GM18907 (cell line): Measurements from ENCODE around the gene DHPS.
A peak's percentile ranks its signal among the peaks of the same experiment; 100 is the strongest.
"Not testable (repeated sequence)": the region's sequence is repeated elsewhere in the genome, so short reads cannot be mapped to it uniquely, and the experiment has no call there.

Experiments used
- ATAC-seq: cut with Tn5 transposase; IDR thresholded peaks from one replicate; pipeline ENCODE4 v1.9.1; 2021; ENCODE audit warnings: mild to moderate bottlenecking, moderate library complexity; ENCODE audit not compliant: unreplicated experiment

Gene DHPS

DNA sequence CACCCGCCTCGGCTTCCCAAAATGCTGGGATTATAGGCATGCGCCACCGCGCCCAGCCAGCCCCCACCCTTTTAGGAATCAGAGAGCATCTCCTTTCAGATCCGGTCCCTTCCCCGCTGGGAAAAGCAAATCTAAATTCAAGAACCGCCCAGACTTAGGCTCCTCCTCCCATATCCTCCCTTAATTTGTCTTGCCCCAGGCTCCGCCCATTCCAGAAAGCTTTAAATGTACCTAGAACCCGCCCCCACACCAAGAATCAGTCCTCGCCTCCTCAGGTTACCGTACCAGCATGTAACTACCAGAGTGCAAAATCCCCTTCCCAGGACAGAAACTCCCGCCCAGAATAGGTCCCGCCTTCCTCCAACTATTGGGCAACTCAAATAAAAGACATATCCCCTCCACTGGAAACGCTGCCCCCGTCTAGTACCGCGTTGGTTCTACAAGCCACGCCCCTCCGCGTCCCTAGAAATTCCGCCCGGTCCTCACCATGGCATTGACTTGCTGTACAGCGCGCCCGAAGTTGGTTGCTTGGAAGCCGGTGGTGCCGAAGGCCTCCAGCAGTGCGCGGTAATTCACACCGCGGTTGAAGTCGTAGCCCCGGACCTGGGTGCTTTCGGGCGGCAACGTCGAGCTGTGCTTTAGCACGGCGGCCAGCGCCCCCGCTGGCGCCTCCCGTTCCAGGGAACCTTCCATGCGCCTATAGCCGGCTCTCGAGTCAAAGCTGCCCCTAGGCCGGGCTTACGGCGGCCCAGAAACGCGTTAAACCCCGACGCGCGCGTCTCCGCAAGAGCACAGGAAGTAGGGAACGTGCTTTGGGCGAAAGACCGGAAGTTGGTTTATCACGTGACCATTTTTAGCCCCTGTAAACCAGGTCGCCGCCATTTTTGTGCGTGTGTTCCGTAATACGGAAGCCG, at the start of gene DHPS:
Gene DHPS (minus strand): TSS at position 807 of the 914 bp plus-strand sequence. CDS start 114 bp downstream, at position 693.
- ATAC-seq: peak; percentile 74

DNA sequence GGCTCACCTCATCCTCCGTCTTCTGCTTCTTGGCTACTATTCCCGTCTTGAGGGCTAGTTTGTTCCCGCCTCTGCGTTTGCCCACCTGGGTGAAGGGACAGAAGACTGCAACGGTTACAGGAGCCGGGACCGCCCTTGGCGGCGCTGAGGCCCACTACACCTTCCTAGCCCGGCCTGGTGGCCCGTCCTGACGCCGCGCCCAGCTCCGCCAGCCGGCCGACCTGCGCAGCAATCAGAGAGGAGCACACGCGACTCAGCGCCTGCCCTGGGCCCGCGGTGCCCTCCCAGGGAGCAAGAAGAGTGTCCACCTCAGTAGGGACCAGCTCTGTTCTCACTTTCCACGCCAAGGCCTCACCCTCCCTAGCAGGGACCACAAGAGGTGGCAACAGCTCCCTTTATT, 49.7 kb upstream of the DHPS start:
- ATAC-seq: no peak

DNA sequence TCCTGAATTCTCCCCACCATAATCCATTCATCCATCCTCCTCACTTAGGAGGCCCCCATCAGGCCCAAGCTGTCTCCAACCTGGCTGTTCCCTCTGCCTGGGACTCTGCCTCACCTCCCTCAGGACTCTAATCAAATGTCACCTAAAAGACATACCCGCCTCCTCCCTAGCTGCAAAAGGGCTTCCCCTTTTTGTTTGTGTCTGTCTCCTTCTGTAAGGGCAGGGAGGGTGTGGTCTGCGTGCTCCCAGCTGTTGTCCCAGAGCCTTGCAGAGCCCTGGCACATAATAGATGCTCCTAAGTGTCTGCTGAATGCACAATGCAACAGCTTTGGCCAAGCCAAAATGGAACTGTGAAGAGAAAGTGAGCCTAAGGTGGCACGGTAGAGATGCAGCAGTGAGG, 48.4 kb upstream of the DHPS start:
- no peak for ATAC-seq

DNA sequence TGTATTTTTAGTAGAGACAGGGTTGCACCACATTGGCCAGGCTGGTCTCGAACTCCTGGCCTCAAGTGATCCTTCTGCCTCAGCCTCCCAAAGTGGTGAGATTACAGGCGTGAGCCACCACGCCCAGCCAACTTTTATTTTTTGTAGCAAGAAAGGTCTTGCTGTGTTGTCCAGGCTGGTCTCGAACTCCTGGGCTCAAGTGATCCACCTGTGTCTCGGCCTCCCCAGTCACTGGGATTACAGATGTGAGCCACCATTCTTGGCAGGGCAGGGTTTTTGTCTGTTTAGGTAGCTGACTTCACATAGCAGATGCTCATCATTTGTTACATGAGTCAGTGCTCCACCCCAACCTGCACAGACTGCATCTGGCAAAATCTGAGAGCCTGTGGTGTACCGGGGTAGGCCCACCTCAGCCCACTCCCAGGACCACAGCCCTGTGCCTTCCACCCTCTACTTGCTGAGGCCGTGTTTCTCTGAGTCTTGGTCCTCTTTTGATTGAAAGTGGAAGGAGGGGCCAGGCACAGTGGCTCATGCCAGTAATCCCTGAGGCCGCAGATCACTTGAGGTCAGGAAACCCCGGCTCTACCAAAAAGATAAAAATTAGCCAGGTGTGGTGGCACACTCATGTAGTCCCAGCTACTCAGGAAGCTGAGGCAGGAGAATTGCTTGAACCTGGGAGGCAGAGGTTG, 46.2 kb upstream of the DHPS start:
- no peak for ATAC-seq

DNA sequence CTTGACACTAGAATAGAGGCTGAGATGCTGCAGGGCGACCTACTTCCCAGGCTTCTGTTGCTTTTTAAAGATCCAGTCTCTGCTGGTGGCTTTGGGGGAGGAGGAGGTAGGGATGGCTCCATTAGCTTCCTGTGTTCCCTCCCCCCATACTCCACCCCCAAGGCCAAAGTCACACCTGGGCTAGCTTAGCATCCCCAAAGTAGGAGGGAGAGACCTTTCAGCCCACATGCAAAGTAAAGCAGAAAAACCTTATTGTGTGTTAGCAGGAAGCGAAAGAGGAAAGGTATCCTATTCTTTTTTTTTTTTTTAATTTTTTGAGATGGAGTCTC, 45.3 kb upstream of the DHPS start:
- ATAC-seq: no peak

DNA sequence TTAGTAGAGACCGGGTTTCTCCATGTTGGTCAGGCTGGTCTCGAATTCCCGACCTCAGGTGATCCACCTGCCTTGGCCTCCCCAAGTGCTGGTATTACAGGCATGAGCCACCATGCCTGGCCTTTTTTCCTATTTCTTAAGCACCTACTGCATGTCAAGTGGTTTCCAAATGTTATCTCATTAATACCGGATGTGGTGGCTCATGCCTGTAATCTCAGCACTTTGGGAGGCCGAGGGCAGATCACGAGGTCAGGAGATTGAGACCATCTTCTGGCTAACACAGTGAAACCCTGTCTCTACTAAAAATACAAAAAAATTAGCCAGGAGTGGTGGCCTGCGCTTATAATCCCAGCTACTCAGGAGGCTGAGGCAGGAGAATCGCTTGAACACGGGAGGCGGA, 43.9 kb upstream of the DHPS start:
- not testable (repeated sequence) for ATAC-seq

DNA sequence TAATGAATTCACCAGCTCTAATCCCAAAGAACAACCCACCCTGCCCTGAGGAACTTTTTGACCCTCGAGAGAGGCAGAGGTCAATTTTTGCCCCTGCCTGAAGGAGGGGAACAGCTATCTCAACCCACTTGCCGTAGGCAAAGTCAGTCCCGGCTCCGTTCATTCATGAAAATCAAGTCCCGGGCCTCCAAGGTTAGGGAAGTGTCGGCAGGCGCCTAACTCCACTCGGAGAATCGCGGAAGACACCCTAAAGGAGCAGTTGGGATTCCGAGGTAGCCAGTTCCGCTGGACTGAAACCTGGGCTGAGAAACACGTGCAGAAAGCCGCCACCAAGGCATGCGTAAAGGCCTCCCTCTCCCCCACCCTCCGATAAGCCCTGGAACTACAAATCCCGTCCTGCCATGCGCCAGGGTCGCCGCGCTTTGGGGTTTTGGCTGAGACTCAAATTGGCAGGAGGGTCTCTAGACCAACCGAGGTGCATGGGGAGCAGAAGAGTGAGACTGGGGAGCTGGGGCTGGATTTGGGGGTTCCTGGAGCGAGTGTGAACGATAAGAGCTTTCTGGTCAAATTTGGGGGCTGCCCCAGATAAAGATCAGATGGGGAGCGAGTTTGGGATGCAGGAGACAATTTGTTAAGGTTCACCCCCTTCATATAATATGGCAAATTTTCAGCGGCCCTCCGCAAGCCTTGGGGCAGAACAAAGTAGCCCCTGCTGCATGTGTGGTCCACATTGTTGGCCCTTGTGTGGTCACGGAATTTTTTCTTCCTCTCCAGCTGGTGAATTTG, 42.2 kb upstream of the DHPS start, which contains the start of gene TNPO2:
Gene TNPO2 (minus strand): TSS at position 292 of the 786 bp plus-strand sequence. CDS start 2,955 bp downstream, outside the sequence.
- no peak for ATAC-seq

DNA sequence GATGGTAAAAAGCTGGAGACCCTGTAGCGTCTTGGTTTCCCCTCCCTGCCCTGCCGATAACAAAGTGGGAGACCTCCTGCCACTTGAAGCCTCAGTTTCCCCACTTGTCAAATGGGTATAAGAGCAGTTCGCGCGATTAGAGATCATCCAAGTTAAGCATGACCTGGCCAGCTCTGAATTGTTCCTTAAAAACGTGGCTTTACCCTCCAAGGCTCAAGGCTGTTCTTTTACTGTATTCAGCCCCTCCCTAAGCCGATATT, 41.6 kb upstream of the DHPS start:
- no peak for ATAC-seq

DNA sequence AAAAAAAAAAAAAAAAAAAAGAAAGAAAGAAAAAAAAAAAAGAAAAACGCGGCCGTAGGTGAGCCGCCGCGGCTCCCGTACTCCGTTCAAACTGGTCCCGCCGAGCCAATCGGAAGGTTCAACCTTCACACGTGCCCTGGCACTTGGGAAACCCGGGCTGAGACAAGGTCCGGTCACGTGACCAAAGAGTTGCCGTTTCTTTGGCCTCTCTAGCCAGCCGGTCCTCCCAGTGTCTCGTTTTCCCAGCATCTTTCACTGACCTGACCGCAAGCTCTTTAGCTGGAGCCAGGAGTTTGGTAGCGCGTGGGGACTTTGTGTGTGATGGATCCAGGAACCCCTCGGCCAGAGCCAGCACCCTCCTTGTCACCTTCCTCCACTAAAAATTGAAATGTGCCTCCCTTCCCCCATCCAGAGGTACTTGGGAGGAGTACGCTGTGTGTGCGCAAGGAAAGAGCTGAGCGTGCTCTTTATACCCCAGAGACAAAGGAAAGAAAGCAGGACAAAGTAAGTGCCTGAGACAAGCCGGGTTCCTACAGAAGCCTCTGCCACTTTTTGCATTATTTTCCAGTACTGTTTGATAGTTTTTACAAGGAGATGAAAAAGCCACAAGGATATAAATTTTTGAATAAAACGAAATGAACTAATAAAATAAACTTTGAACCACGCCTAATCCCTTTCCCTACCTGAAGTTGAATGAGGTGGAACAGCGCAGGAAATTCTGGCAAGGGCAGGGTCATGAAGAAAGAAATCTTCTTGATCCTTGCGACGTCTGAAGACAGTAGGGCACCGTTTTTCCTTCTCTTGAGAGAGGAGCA, 41.1 kb upstream of the DHPS start:
- ATAC-seq: peak; percentile 81

DNA sequence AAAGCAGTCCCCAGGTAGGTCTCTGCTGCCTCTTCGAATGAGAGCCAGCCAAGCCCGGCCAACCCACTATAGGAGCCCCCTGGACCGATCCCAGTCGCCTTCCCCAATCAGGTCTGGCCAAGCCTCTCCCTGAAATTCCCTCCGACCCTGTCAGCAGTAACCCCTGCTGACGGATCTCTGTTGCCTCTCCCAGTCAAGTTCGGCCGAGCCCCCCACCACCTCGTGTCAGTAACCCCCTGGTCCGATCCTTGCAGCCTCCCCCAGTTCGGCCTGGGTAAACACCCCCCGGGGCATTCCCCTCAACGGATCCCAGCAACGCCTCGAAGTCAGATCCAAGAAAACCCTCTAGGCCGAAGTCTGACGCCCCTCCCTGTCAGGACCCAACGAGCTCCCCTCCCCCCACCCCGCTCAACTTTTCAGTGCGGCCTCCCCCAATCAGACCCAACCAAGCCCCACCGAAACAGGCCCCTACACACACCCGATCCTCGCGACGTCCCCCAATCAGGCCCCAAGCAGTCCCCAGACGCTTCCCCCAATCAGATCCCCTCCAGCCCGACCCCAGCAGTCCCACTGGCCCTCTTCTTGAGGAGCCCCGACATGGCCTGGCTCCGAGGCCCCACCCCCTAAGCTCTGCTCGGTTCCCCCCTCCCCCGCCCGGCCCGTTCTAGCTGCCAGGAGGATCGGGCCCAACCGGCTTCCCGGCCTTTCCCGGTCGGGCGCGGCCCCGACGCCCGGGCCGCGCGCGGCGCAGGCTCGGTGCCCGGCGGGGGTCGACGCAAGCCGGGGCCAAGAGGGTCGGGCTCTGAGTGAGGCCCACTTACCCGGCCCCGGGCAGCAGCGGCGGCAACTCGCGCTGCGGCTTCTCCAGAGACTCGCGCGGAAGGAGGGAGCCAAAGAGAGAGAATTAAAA, 40.2 kb upstream of the DHPS start:
- peak; percentile 26 for ATAC-seq

DNA sequence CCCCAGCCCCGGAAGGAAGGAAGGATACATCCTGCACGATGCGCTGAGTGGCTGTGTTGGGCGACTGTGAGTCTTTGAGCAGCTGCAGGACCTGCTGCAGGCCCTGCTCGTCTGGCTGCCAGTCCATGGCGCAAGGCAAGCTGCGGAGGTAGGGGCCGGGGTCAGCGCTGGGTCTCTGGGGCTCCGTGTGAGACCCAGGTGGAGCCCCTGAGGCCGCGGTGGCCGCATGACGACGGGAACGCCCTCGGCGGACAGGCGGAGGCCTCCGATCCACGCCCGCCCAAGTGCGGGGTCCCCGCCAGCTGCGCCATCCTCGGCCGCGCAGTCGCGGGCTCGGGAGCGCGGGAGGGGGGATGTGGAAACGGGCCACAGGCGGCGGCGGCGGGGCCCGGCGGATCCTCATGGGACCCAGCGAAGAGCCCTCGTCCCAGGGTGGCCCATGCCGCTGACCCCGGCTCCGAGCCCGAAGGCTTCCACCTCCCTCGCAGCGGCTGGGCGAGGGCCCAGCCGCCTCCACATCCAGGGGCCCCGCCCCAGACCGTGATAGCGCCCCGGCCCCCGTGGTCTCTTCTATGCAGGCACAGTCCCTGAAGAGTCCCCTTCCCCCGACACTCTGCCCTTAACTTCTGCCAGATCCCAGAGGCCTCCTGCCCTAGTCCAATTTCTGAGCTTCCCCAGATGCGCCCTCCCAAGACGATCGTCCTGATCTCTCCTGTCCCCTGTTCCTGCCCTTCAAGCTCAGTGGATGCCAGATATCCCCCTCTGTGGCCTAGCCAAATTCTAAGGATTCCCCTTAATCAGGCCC, 39.4 kb upstream of the DHPS start:
- no peak for ATAC-seq

DNA sequence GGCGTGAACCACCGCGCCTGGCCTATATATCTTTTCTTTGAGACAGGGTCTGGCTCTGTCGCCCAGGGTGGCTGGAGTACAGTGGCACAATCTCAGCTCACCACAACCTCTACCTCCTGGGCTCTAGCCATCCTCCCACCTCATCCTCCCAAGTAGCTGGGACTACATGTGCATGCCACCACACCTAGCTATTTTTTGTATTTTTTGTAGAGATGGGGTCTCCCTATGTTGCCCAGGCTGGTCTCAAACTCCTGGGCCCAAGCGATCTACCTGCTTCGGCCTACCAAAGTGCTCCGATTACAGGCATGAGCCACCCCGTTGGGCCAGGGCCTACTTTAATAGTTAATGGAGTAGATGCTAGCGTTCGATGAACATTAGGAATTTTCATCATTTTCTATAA, 38.6 kb upstream of the DHPS start:
- no peak for ATAC-seq

DNA sequence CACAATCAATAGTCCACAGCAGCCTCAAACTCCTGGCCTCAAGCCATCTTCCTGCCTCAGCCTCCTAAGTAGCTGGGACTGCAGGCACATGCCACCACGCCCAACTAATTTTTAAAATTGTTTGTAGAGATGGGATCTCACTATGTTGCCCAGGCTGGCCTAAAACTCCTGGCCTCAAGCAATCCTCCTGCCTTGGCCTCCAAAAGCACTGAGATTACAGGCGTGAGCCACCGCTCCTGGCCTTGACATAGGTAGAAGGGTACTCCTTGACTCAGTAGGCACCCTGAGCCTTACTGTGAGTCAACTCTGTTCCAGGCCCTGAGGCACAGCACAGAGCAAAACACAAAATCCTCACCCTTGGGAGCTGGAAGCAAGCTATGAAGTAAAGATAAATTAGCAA, 34.2 kb upstream of the DHPS start:
- no peak for ATAC-seq

DNA sequence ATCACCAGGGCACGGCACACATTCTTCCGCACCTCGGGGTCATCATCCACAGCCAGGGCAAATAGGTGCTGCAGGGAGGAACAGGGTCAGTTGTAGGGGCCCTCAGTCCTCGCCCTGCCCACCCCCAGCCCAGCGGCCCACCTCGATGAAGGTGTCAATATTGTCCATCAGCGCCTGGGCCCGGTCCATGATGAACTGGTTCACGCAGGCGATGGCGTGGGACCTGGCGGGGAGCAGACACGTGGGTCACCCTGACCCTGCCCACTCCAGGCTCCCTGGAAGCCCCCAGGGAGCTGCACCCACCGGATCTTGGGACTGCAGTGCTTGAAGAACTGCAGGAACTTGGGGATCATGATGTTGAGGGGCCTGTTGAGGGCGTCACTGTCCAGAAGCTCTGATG, 33.4 kb upstream of the DHPS start:
- no peak for ATAC-seq

DNA sequence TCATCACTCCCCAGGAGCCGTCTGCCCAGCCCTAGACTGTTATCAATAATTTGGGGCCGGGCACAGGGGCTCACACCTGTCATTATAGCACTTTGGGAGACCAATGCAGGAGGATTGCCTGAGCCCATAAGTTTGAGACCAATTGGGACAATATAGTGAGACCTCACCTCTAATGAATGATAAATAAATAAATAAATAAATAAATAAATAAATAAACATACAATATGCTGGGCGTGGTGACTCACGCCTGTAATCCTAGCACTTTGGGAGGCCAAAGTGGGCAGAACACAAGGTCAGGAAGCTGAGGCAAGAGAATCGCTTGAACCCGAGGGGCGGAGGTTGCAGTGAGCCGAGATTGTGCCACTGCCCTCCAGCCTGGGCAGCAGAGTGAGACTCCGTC, 31.6 kb upstream of the DHPS start:
- not testable (repeated sequence) for ATAC-seq

DNA sequence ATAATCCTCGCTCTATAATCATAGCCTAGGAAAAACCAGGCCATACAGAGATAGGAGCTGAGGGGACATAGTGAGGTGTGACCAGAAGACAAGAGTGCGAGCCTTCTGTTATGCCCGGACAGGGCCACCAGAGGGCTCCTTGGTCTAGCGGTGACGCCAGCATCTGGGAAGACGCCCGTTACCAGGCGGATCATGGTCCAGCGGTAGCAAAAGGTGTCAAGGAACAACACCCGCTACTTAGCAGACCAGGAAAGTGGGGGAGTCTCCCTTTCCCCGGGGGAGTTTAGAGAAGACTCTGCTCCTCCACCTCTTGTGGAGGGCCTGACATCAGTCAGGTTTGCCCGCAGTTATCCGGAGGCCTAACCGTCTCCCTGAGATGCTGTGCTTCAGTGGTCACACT, 30.4 kb upstream of the DHPS start:
- ATAC-seq: not testable (repeated sequence)

DNA sequence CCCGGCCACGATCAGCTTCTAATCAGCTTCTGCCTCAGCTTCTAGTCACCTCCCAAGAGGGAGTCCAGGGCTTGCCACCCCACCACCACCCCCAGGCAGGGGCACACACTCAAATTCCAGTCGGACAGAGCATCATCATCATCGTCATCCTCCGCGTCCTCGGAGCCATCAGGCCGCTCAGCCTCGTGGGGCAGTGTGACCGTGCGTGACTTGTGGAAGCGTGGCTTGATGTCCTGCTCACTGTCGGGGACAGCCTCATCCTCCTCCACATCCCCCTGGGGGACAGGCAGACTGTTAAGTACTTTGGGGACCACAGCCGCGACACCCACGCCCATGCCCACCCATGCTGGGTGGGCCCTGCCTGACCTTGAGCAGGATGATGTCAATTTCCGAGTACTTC, 29.5 kb upstream of the DHPS start:
- ATAC-seq: no peak

DNA sequence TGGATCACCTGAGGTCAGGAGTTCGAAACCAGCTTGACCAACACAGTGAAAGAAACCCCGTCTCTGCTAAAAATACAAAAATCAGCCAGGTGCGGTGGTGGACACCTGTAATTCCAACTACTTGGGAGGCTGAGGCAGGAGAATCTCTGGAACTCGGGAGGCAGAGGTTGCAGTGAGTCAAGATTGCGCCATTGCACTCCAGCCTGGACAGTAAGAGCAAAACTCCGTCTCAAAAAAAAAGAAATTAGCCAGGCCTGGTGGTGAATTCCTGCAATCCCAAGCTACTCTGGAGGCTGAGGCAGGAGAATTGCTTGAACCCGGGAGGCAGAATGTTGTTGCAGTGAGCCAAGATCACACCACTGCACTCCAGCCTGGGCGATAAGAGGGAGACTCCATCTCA, 27.0 kb upstream of the DHPS start:
- ATAC-seq: no peak

DNA sequence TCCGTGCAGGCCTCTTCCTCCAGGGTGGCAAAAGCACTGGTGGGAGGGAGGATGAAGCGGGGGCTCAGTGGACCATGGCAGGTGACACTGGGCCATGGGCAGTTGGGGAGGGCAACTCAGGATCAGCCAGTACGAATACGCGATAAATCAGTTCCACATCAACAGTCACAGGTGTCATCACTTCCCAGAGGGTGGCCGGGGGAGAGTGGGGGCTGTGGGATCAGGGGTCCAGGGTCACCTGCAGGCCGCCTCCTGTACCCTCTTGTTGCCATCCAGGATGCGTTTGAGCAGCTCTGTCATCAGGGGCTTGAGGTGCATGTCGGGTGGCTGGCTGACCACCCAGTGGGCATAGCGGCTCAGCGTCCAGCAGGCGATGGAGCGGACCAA, 24.6 kb upstream of the DHPS start:
- no peak for ATAC-seq
